OCI-LY3 (cell line): ENCODE results near the gene TANGO6.

Experiments
- EZH2phosphoT487 ChIP-seq: fragments of 200-600 bp; shearing (Covaris generic); IDR thresholded peaks from 2 replicates; pipeline ENCODE4 v1.6.1; 2018; ENCODE audit warnings: antibody characterized with exemption, mixed run types, low read depth
- TF ChIP-seq, protein P1 (sequence below): fragments of 200-600, 300-600 bp; sonication (generic); IDR thresholded peaks from 2 replicates; pipeline ENCODE4 v1.5.1; 2014; ENCODE audit warnings: antibody characterized with exemption, low read length, low read depth

DNA sequence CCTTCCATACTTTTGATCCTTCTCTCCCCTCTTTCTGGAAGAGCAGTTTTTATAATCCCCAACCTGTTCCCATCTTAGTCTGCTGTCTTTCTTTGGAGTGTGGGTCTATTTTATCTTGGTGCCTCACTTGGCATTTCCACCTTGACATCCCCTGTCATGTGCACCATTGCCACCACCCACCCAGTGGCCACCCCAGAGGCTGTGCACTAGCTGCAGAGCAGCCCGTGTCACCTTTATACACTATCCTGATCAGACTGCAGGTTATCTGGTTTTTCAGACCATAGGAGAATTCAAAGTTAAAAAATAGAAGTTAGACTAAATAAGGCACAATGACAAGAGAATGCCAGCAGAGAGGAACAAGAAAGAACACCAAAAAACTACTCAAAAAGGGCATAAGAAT is 43.8 kb downstream of the TANGO6 start:
- TF ChIP-seq, protein P1, sequence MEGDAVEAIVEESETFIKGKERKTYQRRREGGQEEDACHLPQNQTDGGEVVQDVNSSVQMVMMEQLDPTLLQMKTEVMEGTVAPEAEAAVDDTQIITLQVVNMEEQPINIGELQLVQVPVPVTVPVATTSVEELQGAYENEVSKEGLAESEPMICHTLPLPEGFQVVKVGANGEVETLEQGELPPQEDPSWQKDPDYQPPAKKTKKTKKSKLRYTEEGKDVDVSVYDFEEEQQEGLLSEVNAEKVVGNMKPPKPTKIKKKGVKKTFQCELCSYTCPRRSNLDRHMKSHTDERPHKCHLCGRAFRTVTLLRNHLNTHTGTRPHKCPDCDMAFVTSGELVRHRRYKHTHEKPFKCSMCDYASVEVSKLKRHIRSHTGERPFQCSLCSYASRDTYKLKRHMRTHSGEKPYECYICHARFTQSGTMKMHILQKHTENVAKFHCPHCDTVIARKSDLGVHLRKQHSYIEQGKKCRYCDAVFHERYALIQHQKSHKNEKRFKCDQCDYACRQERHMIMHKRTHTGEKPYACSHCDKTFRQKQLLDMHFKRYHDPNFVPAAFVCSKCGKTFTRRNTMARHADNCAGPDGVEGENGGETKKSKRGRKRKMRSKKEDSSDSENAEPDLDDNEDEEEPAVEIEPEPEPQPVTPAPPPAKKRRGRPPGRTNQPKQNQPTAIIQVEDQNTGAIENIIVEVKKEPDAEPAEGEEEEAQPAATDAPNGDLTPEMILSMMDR: no peak
- no peak for TF ChIP-seq EZH2phosphoT487
